ENCODE results near the gene BATF3.
"Not testable (repeated sequence)": the region's sequence is repeated elsewhere in the genome, so short reads cannot be mapped to it uniquely, and the experiment has no call there.

Gene BATF3

GRCh38 chr1:212658250-212658649 is 41.4 kb downstream of the BATF3 start:
- not testable (repeated sequence) for DNase-seq (ENCODE audit: low spot score)

GRCh38 chr1:212656730-212657129 is 42.9 kb downstream of the BATF3 start:
- no peak for DNase-seq (ENCODE audit: low spot score)

GRCh38 chr1:212655668-212656440 is 43.8 kb downstream of the BATF3 start:
- DNase-seq (ENCODE audit: low spot score), result no peak

GRCh38 chr1:212652609-212653008 is 47.0 kb downstream of the BATF3 start:
- DNase-seq (ENCODE audit: low spot score), result no peak

- no peak for DNase-seq (ENCODE audit: low spot score)
Observed at GRCh38 chr1:212651977-212652376, 47.7 kb downstream of the BATF3 start.

- no peak for DNase-seq (ENCODE audit: low spot score)
Observed at GRCh38 chr1:212651521-212651920, 48.1 kb downstream of the BATF3 start.

GRCh38 chr1:212650228-212650627 is 49.4 kb downstream of the BATF3 start:
- no peak for DNase-seq (ENCODE audit: low spot score)

GRCh38 chr1:212649020-212649419 is 50.6 kb downstream of the BATF3 start:
- no peak for DNase-seq (ENCODE audit: low spot score)

- no peak for DNase-seq (ENCODE audit: low spot score)
Observed at GRCh38 chr1:212648431-212648830, 51.2 kb downstream of the BATF3 start.

- no peak for DNase-seq (ENCODE audit: low spot score)
Observed at GRCh38 chr1:212647004-212647403, 52.6 kb downstream of the BATF3 start.

- DNase-seq (ENCODE audit: low spot score), result no peak
Observed at GRCh38 chr1:212646588-212646987, 53.1 kb downstream of the BATF3 start.

- no peak for DNase-seq (ENCODE audit: low spot score)
Observed at GRCh38 chr1:212645546-212646543, 53.8 kb downstream of the BATF3 start.

GRCh38 chr1:212644866-212645545 is 54.6 kb downstream of the BATF3 start:
- no peak for DNase-seq (ENCODE audit: low spot score)

GRCh38 chr1:212643877-212644276 is 55.8 kb downstream of the BATF3 start:
- DNase-seq (ENCODE audit: low spot score), result no peak

GRCh38 chr1:212641956-212642355 is 57.7 kb downstream of the BATF3 start:
- no peak for DNase-seq (ENCODE audit: low spot score)

- no peak for DNase-seq (ENCODE audit: low spot score)
Observed at GRCh38 chr1:212640223-212640878, 59.3 kb downstream of the BATF3 start.

- DNase-seq (ENCODE audit: low spot score), result not testable (repeated sequence)
Observed at GRCh38 chr1:212639524-212639923, 60.1 kb downstream of the BATF3 start.

GRCh38 chr1:212638492-212639151 is 61.0 kb downstream of the BATF3 start:
- DNase-seq (ENCODE audit: low spot score), result no peak

- no peak for DNase-seq (ENCODE audit: low spot score)
Observed at GRCh38 chr1:212637902-212638301, 61.7 kb downstream of the BATF3 start.
